HepG2 (cell line): ENCODE results near the gene CD207. TPM values are rescaled to one million over a fixed set of nuclear protein-coding genes. Genes with fewer than 3 reads are reported as not detected.

ENCODE experiments used
- ISL2 ChIP-seq: sonication (generic); formaldehyde crosslinking; IDR thresholded peaks from 2 replicates; pipeline ENCODE4 v1.5.0; 2020; ENCODE audit warnings: missing genetic modification reagents
- KDM2A ChIP-seq: sonication (generic); formaldehyde crosslinking; IDR thresholded peaks from 2 replicates; pipeline ENCODE4 v1.4.0; 2020; ENCODE audit warnings: low read depth, missing genetic modification reagents, borderline replicate concordance
- MAZ ChIP-seq, 2 experiments: sonication (generic) in 1 of 2; formaldehyde crosslinking in 1 of 2; IDR thresholded peaks; 2 replicates each; pipeline versions ENCODE4 v1.5.0 to v1.6.1; 2012 to 2020; ENCODE audit warnings: low read depth in 2 of 2, mild to moderate bottlenecking in 2 of 2, borderline replicate concordance in 1 of 2, improper control_type of control experiment in 1 of 2, low read length in 1 of 2, missing genetic modification reagents in 1 of 2, moderate library complexity in 1 of 2
- PAX8 ChIP-seq: sonication (generic); formaldehyde crosslinking; IDR thresholded peaks from 2 replicates; pipeline ENCODE4 v1.8.0; 2022; ENCODE audit warnings: mild to moderate bottlenecking, missing genetic modification reagents, borderline replicate concordance
- SAP130 ChIP-seq: IDR thresholded peaks from 2 replicates; pipeline ENCODE4 v1.6.1; 2016; ENCODE audit warnings: low read depth
- SP4 ChIP-seq: sonication (generic); formaldehyde crosslinking; IDR thresholded peaks from 2 replicates; pipeline ENCODE4 v1.8.1; 2023; ENCODE audit warnings: mild to moderate bottlenecking, missing genetic modification reagents
- SUZ12 ChIP-seq: fragments of 150-350 bp; IDR thresholded peaks from 2 replicates; pipeline ENCODE4 v1.6.1; 2014; ENCODE audit warnings: low read depth, low read length
- ZFP37 ChIP-seq: sonication (generic); formaldehyde crosslinking; IDR thresholded peaks from 2 replicates; pipeline ENCODE4 v1.4.0; 2020; ENCODE audit warnings: missing genetic modification reagents, borderline replicate concordance
- ZMYM3 ChIP-seq: sonication (generic); formaldehyde crosslinking; IDR thresholded peaks from 2 replicates; pipeline ENCODE4 v1.5.1; 2020; ENCODE audit warnings: mild to moderate bottlenecking, missing genetic modification reagents
- ZNF230 ChIP-seq: sonication (generic); formaldehyde crosslinking; IDR thresholded peaks from 2 replicates; pipeline ENCODE4 v1.4.0; 2020; ENCODE audit warnings: mild to moderate bottlenecking, missing genetic modification reagents
- ZNF460 ChIP-seq: sonication (generic); formaldehyde crosslinking; IDR thresholded peaks from 2 replicates; pipeline ENCODE4 v1.5.1; 2020; ENCODE audit warnings: missing genetic modification reagents, mild to moderate bottlenecking, borderline replicate concordance
- ZNF768 ChIP-seq: sonication (generic); formaldehyde crosslinking; IDR thresholded peaks from 2 replicates; pipeline ENCODE4 v1.4.0; 2020; ENCODE audit warnings: missing genetic modification reagents
- ZSCAN25 ChIP-seq: sonication (generic); formaldehyde crosslinking; IDR thresholded peaks from 2 replicates; pipeline ENCODE4 v1.8.0; 2022; ENCODE audit warnings: mild to moderate bottlenecking, missing genetic modification reagents
- polyA plus RNA-seq, 8 experiments: library from polyadenylated mRNA; depleted of rRNA in 3 of 8; stranded (reverse) in 7 of 8; unstranded in 1 of 8; fragments of >200 nt; fragmentation: Illumina TruSeq in 4 of 8; extraction: Trizol in 4 of 8; gene quantifications; 2 replicates each; pipeline versions ENCODE4 v1.2.1 to v1.2.3, GENCODE V29; 2011 to 2016; ENCODE audit warnings: low read depth in 4 of 8, missing spikeins in 1 of 8, mixed read lengths in 1 of 8; ENCODE audit not compliant: insufficient read depth in 1 of 8
- total RNA-seq, 5 experiments: library from RNA; depleted of rRNA; stranded (reverse); fragments of >200 nt; fragmentation: Illumina TruSeq; extraction: Trizol; gene quantifications; 2 replicates each; pipeline ENCODE4 v1.2.3, GENCODE V29; 2016; ENCODE audit warnings: low read depth in 1 of 5
- TF ChIP-seq, protein P1 (sequence below): sonication (generic); formaldehyde crosslinking; IDR thresholded peaks from 2 replicates; pipeline ENCODE4 v1.4.0; 2020; ENCODE audit warnings: low read depth, mild to moderate bottlenecking, missing genetic modification reagents
- TF ChIP-seq, protein P2 (sequence below): sonication (generic); formaldehyde crosslinking; IDR thresholded peaks from 2 replicates; pipeline ENCODE4 v1.4.0; 2020; ENCODE audit warnings: missing genetic modification reagents
- TF ChIP-seq, protein P3 (sequence below): sonication (generic); formaldehyde crosslinking; IDR thresholded peaks from 2 replicates; pipeline ENCODE4 v1.8.0; 2022; ENCODE audit warnings: missing genetic modification reagents, mild to moderate bottlenecking, moderate library complexity, borderline replicate concordance
- TF ChIP-seq, protein P4 (sequence below): sonication (generic); IDR thresholded peaks from 2 replicates; pipeline ENCODE4 v1.6.1; 2016; ENCODE audit warnings: low read depth, borderline replicate concordance
- TF ChIP-seq, protein P5 (sequence below): sonication (generic); formaldehyde crosslinking; IDR thresholded peaks from 2 replicates; pipeline ENCODE4 v1.4.0; 2020; ENCODE audit warnings: missing genetic modification reagents, borderline replicate concordance

CD207 gene
- total and polyA plus RNA-seq, 2 of the 13 experiments (the other 11 are each of a cell fraction or from before 2014, with no cell fraction given) = 0.09 to 0.15 TPM

DNA sequence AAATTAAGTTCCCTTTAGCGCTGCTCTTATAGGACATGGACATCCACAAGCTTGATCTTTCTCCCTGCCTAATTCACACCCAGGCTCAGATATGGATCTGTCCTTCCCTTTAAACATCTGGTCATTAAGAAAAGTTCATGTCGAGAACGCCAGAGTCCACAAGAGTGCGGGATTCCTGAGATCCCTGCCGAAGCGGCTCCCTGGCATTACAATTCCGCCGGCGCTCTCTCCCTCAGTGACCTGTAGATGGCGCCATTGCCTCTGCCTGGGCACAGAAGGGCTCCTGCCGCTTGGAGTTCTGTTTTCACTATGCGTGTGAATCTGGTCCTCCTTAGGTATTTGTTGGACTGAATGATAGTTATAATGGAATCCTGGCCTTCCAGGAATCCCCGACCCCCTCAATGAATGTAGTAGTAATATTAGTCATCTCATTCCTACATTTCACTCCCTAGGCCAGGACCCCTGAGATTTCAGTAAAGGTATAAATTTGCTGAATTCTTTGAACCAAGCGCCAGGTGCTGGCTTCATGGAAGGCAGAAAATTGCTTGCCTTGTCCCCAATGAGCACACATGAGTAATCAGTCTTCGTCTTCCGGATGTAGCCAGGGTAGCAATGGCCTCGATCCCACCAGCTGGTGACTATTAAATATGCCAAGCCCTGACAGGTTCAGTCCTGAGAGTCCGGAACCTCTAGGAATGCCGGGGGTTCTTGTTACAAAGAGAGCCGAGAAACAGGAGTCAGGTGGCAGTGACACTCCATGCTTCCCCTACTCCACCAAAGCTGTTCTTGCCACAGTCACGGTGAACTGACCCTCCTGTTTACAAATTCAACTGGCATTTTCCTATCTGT is 26.4 kb upstream of the CD207 start (continued):
- TF ChIP-seq PAX8 = no peak
- TF ChIP-seq, protein P1, sequence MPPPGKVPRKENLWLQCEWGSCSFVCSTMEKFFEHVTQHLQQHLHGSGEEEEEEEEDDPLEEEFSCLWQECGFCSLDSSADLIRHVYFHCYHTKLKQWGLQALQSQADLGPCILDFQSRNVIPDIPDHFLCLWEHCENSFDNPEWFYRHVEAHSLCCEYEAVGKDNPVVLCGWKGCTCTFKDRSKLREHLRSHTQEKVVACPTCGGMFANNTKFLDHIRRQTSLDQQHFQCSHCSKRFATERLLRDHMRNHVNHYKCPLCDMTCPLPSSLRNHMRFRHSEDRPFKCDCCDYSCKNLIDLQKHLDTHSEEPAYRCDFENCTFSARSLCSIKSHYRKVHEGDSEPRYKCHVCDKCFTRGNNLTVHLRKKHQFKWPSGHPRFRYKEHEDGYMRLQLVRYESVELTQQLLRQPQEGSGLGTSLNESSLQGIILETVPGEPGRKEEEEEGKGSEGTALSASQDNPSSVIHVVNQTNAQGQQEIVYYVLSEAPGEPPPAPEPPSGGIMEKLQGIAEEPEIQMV (CRISPR knock-in tag) = no peak
- TF ChIP-seq, protein P2, sequence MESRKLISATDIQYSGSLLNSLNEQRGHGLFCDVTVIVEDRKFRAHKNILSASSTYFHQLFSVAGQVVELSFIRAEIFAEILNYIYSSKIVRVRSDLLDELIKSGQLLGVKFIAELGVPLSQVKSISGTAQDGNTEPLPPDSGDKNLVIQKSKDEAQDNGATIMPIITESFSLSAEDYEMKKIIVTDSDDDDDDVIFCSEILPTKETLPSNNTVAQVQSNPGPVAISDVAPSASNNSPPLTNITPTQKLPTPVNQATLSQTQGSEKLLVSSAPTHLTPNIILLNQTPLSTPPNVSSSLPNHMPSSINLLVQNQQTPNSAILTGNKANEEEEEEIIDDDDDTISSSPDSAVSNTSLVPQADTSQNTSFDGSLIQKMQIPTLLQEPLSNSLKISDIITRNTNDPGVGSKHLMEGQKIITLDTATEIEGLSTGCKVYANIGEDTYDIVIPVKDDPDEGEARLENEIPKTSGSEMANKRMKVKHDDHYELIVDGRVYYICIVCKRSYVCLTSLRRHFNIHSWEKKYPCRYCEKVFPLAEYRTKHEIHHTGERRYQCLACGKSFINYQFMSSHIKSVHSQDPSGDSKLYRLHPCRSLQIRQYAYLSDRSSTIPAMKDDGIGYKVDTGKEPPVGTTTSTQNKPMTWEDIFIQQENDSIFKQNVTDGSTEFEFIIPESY (CRISPR knock-in tag) = peak; percentile 39; the same call in 1 of the 2 replicates
- TF ChIP-seq ISL2 (CRISPR knock-in tag) = peak; percentile 55; the same call in 1 of the 2 replicates
- peak; percentile 18; the same call in 1 of the 2 replicates for TF ChIP-seq SP4
- 0 out of 2 replicates have a peak, but pooled peaks have one; percentile 47 for TF ChIP-seq ZNF230
- TF ChIP-seq, protein P3, sequence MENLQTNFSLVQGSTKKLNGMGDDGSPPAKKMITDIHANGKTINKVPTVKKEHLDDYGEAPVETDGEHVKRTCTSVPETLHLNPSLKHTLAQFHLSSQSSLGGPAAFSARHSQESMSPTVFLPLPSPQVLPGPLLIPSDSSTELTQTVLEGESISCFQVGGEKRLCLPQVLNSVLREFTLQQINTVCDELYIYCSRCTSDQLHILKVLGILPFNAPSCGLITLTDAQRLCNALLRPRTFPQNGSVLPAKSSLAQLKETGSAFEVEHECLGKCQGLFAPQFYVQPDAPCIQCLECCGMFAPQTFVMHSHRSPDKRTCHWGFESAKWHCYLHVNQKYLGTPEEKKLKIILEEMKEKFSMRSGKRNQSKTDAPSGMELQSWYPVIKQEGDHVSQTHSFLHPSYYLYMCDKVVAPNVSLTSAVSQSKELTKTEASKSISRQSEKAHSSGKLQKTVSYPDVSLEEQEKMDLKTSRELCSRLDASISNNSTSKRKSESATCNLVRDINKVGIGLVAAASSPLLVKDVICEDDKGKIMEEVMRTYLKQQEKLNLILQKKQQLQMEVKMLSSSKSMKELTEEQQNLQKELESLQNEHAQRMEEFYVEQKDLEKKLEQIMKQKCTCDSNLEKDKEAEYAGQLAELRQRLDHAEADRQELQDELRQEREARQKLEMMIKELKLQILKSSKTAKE = no peak
- TF ChIP-seq, protein P4, sequence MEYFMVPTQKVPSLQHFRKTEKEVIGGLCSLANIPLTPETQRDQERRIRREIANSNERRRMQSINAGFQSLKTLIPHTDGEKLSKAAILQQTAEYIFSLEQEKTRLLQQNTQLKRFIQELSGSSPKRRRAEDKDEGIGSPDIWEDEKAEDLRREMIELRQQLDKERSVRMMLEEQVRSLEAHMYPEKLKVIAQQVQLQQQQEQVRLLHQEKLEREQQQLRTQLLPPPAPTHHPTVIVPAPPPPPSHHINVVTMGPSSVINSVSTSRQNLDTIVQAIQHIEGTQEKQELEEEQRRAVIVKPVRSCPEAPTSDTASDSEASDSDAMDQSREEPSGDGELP = no peak
- TF ChIP-seq ZFP37 (CRISPR knock-in tag) = no peak
- TF ChIP-seq SUZ12 = no peak
- TF ChIP-seq, protein P5, sequence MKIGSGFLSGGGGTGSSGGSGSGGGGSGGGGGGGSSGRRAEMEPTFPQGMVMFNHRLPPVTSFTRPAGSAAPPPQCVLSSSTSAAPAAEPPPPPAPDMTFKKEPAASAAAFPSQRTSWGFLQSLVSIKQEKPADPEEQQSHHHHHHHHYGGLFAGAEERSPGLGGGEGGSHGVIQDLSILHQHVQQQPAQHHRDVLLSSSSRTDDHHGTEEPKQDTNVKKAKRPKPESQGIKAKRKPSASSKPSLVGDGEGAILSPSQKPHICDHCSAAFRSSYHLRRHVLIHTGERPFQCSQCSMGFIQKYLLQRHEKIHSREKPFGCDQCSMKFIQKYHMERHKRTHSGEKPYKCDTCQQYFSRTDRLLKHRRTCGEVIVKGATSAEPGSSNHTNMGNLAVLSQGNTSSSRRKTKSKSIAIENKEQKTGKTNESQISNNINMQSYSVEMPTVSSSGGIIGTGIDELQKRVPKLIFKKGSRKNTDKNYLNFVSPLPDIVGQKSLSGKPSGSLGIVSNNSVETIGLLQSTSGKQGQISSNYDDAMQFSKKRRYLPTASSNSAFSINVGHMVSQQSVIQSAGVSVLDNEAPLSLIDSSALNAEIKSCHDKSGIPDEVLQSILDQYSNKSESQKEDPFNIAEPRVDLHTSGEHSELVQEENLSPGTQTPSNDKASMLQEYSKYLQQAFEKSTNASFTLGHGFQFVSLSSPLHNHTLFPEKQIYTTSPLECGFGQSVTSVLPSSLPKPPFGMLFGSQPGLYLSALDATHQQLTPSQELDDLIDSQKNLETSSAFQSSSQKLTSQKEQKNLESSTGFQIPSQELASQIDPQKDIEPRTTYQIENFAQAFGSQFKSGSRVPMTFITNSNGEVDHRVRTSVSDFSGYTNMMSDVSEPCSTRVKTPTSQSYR (CRISPR knock-in tag) = no peak
- TF ChIP-seq ZMYM3 (CRISPR knock-in tag) = no peak
- TF ChIP-seq ZNF460 (CRISPR knock-in tag) = no peak
- TF ChIP-seq KDM2A (CRISPR knock-in tag) = peak; percentile 79
- 0 out of 2 replicates have a peak, but pooled peaks have one; percentile 6 for TF ChIP-seq SAP130 (CRISPR knock-in tag)
- TF ChIP-seq ZNF768 = no peak
- no peak for TF ChIP-seq MAZ (IDR thresholded peaks at IDR 0.05; ENCODE audit: borderline replicate concordance, low read depth, low read length)
- TF ChIP-seq MAZ (CRISPR knock-in tag; IDR thresholded peaks at IDR 0.05; ENCODE audit: low read depth) = peak; percentile 55
- TF ChIP-seq ZSCAN25 = peak; percentile 39; the same call in 1 of the 2 replicates
